CMK (cell line): ENCODE results near the gene PLXNB1.
"Not testable (repeated sequence)": the region's sequence is repeated elsewhere in the genome, so short reads cannot be mapped to it uniquely, and the experiment has no call there.

Source experiments
- DNase-seq: peaks from one replicate; pipeline ENCODE4 v3.0.0-alpha.2; 2010; ENCODE audit warnings: low read depth

Gene PLXNB1

DNA sequence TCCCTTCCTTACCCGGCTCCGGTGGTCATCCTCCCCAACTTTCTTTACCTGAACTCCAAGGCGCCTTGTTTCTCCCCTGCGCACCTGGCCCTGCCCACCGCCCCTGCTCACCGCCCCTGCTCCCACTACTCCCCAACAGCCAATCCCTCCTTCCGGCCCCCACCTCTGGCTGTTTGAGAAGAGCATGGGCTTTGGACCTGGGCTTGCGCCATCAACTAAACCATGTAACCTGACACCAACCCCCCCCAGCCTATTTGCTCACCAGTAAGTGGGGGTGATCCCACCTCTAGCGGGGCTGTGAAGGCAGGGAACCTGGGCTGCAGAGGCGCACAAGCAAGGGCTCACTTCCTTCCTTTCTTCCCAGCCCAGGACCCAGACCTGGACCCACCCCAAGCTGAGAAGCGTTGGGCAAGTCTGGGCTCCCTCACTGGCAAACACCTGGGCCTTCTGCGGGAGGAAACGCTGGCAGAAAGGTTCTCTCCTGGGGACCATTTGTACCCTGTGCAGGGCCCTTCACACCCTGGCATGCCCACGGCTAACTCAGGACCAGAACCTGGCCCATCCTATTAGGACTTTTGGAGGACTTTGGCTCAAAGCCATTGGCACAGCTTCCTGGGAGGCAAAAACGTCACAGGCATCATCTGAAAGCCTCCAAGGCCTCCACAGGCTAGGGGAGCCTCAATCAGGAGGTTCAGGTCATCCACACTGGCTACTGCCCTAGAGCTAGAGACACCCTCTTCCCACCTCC, at the start of gene PLXNB1:
Gene PLXNB1, minus strand, starts transcription at position 127 of the 748 bp plus-strand sequence. CDS start 5,475 bp downstream, outside the sequence.
- no peak for DNase-seq

DNA sequence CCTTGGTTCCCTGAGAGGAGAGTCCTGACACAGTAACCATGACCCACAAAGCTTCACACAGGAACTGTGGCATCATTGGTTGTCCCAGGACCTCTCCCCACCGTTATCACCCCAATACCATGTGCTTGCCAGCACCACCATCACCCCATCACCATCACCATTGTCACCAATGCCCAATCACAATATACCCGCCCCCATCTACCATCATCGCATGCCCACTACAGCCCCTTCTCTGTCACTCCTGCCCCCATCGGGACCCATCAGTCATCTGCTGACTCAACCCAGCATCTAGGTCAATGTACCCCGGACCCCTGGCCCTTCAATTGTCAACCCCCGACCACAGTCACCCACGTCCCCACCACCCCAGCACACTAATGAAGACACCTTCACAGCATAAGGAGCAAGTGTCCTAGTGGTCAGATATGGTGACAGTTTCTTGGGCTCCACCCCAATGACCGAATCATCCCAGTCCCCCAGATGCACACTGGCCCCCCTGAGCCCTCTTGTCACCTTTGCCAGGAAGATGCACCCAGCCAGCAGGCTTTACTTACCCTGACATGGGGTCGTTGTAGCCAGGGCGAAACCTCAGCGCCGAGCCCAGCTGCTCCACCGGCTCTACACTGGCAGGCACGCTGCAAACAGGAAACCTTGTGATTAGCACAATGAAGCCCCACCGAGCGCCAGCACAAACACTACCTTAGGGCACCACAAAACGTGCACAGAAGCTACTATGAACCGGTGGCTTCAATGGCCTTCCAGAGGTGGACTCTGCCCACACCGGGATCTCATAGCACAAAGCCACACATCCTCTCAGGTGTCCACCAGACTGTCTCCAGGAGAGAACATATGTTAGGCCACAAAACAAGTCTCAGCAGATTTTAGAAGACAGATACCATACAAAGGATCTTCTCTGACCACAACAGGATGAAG, 49.0 kb upstream of the PLXNB1 start:
- no peak for DNase-seq

- no peak for DNase-seq
These were observed 48.2 kb upstream of the PLXNB1 start for GRCh38 chr3:48477959-48478520.

GRCh38 chr3:48476426-48477053, 46.7 kb upstream of the PLXNB1 start:
- no peak for DNase-seq

GRCh38 chr3:48475188-48475587, 45.3 kb upstream of the PLXNB1 start:
- DNase-seq: no peak

DNA sequence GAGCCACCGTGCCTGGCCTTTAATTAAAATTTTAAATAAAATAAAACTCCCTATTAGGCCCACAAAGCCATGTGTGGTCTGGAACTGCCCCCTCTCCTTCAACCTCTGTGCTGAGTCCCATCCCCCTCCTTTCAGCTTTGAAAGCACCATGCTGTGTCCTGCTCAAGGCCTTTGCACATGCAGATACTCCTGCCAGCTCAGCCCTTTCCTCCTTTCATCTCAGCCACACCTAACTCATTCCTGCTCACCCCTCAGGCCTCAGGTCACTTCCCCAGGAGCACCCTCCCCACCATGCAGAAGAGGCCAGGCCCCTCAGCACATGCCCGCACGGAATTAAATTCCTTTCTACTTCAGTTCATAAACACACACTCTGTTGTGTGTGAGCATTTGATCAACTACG, 44.7 kb upstream of the PLXNB1 start:
- no peak for DNase-seq

DNA sequence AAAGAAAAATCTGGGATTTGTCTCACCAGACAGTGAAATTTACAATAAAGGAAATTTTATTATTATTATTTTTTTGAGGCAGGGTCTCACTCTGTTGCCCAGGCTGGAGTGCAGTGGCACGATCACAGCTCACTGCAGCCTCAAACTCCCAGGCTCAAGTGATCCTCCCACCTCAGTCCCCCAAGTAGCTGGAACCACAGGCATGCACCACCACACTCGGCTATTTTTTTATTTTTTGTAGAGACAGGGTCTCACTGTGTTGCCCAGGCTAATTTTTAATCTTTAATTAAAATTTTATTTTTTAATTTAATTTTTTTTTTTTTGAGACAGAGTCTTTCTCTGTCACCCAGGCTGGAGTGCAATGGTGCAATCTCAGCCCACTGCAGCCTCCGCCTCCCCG, 44.1 kb upstream of the PLXNB1 start:
- DNase-seq: not testable (repeated sequence)

DNA sequence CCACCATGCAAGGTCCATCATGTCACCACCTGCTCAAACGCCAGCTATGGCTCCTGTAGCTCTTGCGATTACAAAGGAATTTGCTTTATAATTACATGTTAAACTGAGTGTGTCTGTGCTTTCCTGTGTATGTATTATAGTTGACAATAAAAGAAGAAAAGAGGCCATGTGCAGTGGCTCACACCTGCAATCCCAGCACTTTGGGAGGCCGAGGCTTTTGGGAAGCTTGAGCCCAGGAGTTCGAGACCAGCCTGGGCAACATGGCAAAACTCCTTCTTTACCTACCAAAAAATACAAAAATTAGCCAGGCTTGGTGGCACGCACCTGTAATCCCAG, 43.7 kb upstream of the PLXNB1 start:
- DNase-seq: no peak

GRCh38 chr3:48472923-48473616, 43.2 kb upstream of the PLXNB1 start:
- DNase-seq: peak; percentile 91

GRCh38 chr3:48472673-48472922, 42.7 kb upstream of the PLXNB1 start:
- DNase-seq: no peak

- no peak for DNase-seq
These were observed 40.4 kb upstream of the PLXNB1 start for GRCh38 chr3:48470286-48470685.

DNA sequence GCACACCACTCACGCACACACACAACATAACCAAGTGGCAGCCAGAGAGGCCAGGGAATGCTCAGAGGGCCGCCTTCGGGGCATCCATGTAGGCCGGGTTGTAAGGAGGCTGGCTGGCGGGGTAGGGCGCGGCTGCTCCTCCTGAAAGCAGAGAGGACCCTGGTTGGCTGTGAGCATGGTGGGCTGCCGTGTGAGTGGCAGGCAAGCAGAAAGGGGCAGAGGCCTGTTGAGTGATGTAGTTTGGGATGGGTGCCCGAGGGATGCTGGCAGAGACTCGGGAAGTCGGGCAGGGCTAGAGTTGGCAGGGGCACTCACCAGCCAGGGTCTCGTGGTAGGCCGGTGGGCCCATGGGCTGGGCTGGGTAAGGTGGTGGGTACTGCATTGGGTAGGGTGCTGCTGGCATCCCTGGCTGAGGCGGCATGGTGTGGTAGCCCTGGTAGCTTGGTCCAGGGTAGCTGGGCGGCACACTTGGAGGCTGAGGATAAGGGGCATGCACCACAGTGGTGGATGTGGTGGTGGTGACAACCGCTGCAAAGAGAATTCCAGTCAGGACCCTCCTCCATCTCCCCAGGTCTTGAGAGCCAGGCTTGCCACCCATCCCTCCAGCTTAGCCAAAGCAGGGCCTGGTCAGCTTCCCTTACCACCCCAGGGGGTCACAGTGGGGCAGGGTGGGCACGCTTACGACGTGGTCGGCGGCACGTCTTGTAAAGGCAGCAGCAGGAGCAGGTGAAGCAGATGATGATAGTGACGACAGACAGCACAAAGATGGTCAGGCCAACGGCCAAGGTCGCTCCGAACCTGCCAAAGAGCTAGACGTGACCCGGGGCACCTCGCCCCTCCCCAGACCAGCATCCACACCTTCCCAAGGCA, 39.4 kb upstream of the PLXNB1 start:
- no peak for DNase-seq

DNA sequence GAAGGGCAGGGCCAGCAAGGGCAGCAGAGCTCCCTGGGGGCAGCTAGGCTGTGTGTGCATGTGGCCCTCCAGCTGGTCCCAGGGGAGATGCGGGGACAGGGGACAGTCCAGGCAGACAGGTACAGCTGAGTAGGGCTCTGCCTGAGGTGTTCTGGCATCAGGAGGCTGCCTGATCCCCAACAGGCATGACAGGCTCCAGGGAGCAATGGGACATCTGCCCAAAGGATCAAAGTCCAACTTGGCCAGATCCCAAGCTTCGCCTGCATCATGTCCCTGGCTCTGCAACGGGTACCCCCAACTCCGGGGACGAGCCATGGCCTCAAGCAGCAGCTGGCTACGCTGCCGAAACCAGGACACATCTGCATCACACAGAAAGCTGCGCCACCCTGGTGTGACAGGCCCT, 38.4 kb upstream of the PLXNB1 start:
- no peak for DNase-seq

GRCh38 chr3:48467473-48468267, 37.8 kb upstream of the PLXNB1 start:
- no peak for DNase-seq

- no peak for DNase-seq
These were observed 37.2 kb upstream of the PLXNB1 start for GRCh38 chr3:48467110-48467454.

DNA sequence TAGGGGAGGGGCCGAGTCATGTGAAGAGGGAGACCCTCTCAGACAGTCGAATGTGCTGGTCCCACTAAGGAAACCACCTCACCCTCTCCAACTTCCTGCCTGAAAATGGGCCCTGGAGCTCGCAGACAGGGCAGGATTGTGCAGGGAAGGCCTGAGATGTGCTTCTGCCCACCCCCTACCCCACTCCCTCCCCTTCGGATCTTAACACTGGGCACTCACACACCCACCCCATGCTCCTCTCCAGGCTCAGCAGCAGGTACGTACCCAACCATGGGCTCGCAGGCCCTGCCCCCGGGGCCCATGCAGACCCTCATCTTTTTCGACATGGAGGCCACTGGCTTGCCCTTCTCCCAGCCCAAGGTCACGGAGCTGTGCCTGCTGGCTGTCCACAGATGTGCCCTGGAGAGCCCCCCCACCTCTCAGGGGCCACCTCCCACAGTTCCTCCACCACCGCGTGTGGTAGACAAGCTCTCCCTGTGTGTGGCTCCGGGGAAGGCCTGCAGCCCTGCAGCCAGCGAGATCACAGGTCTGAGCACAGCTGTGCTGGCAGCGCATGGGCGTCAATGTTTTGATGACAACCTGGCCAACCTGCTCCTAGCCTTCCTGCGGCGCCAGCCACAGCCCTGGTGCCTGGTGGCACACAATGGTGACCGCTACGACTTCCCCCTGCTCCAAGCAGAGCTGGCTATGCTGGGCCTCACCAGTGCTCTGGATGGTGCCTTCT, 36.7 kb upstream of the PLXNB1 start:
- no peak for DNase-seq

DNA sequence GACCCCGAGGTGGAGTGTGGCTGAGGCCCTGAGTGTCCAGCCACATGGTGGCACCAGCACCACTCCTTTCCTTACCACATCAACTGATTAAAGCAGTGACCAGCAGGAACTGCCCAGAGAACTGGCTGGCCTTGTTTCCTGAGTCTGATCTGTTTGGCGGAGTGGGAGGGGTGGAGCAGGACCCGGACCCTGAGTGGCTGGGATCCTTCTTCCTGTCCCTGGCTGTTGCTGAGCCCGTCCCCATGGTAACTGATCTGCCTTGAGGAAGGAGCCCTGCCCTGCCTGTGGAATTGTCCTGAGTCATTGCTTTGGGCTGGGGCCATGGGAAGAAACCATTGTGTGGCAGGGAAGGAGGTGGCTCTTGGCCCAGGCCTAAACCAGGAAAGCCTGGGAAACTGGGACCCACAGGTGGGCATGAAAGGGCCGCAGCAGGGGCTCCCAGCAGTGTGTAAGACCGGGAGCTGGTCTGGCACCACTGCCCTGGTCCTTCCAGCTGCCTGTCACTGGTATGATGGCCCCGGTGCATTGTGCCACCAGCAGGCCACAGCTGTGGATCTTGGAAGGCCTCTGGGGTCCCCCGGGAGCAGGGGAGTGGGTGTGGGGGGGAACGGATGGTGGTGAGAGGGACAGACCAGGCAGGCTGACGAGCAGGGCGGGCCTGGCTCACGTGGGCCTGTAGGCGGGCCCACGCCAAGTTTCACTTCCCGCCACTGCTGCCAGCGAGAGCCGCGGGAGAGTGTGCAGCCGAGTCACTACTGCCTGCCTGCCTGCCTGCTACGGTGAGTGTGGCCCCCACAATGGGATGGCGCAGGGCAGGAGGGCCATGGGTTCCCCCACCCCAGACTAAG, 35.9 kb upstream of the PLXNB1 start:
- peak; percentile 96 for DNase-seq

GRCh38 chr3:48465237-48465530, 35.3 kb upstream of the PLXNB1 start:
- DNase-seq: no peak

DNA sequence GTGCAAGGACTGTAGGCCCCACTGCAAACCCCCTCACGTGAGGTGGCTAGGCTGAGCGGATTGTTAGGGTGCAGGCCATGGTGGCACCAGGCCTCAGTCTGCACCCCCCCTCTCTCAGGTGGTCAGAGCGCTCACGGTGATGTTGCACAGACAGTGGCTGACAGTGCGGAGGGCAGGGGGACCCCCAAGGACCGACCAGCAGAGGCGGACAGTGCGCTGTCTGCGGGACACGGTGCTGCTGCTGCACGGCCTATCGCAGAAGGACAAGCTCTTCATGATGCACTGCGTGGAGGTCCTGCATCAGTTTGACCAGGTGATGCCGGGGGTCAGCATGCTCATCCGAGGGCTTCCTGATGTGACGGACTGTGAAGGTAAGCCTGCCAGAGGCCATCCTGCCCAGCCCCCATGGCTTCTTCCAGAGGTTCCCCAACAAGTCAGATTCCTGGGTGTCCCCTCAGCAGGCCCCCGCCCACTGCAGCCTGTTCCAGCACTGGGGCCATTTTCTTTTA, 34.9 kb upstream of the PLXNB1 start:
- no peak for DNase-seq
